HG03025 (cell line): ENCODE data around the gene SMAD3.

Experiments used
- ATAC-seq: cut with Tn5 transposase; IDR thresholded peaks from one replicate; pipeline ENCODE4 v1.9.1; 2021; ENCODE audit warnings: mild to moderate bottlenecking, moderate library complexity; ENCODE audit not compliant: unreplicated experiment, low FRiP score

SMAD3 gene

DNA sequence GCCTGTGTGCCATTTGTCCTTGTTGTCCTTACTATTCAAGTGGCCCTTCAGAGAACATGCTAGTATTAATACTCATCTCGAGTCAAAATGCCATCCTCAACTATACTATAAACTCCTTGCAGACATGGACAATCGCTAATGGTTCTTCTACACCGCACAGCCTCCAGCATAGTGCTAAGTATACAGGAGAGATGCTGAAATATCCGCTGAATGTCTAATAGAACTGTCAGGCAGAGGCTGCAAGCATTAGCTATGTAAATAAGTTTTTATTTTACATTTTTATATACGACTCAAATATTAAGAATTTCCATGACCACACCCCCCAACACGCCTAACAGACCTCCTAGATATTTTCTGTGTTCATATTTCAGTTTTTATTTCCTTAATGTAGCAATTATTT is 149.7 kb downstream of the SMAD3 start:
- ATAC-seq = no peak

DNA sequence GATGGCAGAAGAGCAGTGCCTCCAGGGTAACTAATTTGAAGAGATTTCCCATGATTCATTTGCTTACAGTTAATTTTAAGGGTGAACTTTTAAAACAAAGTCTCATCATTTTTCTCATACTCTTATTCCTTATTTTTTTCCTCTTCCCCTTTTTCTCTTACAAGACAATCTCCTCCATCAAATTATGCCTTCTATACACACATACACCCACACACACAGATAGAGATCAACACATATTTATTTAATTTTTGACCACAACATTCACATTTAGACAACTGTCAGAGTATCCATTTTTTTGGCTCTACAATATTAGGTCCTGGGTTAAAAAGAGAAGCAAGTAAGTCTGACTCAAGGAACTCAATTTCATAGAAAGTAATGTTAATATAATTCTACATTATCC is 151.5 kb downstream of the SMAD3 start:
- no peak for ATAC-seq

DNA sequence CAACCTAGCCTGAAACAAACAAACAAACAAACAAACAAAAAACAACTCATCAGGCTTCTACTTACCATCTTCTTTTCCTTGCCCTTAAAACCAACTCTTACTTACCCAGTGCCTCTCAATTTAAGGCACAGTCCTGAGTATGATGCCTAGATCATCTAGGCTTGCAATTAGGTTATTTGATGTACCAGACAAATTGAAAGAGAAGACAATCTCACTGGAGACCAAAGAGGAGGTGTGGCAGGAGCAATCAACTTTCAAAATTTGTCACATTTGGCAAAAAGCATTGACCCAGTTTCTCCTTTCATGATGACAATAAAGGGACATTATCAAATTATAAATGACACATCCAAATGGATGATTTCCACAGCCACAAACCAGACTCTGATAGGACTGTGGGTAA is 153.0 kb downstream of the SMAD3 start:
- no peak for ATAC-seq

DNA sequence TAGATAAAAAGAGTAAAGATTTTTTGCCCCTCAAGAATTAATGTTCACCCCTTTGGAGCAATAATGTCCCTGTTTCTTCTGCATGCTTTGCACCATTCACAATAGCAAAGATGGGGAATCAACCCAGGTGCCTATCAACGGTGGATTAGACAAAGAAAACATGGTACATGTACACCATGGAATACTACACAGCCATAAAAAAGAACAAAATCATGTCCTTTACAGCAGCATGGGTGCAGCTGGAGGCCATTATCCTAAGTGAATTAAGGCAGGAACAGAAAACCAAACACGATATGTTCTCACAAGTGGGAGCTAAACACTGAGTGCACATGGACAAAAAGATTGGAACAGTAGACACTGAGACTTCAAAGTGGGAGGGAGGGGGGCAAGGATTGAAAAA is 153.9 kb downstream of the SMAD3 start:
- ATAC-seq = no peak

DNA sequence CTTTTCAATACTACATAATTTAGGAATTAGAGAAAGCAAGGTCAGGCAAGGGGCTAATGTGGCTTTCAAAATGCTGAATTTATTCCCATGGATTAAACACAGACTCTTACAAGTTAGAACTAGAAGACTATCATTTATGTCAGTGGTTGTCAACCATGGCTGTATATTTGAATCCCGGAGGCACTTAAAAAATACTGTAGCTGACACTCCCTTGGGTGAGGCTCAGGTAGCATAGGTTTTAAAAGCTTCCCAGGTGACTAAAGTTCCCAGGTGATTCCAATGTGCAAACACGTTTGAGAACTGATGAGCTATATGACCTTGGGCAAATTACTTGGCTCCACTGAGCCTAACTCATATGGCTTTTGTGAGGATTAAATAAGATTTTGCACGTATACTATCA is 159.5 kb downstream of the SMAD3 start:
- ATAC-seq = no peak

DNA sequence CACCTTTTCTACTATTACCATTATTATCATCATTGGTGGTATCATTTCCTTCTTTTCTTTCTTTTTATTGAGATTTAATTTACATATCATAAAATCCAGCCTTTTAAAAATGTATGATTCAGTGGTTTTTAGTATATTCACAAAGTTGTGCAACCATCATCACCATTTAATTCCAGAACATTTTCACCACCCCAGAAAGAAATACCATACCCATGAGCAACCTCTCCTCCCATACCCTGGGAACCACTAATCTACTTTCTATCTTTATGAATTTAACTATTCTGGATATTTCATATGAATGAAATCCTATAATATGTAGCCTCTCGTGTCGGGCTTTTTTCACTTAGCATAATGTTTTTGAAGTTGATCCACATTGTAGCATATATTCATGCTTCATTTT is 159.9 kb downstream of the SMAD3 start:
- no peak for ATAC-seq

DNA sequence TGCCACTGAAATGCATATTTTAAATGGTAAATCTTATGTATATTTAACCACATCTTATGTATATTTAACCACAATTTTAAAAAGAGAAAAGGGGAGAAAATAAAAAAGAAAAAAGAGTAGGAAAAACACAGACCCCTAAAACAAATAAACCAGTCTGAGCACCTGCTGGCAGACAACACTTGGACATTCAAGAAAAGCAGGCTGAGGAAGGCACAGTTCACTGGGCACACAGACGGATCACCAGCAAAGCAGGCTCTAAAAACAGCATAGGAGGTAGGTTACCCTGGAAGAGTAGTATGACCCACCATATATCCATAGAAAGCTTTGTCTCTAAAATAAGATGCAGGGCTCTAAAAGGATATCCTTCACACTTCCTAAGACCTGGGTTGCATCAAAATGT is 162.0 kb downstream of the SMAD3 start:
- ATAC-seq = no peak

DNA sequence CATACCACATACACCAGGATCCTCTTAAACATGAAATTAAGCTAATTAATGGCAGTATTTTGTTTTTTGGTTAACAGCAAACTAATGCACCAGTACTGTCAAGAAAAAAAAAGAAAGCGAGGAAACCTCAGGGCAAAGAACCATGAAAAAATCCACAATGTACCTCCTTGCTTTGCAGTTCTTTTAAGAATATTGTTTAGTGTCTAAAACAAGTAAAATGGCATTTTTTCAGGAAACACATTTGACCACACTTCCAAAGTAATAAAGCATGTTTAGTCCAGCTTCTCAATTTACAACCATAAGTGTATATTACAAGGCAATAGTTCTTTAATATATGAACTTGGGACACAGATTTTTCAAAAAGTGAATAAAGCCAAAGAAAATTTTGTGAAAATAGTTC is 162.4 kb downstream of the SMAD3 start:
- ATAC-seq = no peak

DNA sequence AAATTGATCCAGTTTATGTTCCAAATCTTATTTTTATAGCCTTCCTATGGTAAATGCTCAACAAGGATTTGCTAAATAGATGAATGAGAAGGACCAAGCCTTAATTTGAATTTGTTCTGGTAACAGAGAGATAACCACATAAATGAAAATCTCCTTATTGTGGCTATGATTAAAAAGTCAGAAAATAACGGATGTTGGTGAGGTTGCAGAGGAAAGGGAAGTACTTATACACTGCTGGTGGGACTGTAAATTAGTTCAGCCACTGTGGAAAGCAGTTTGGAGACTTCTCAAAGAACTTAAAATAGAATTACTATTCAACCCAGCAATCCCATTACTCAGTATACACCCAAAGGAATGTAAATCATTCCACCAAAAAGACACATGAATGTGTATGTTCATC is 162.9 kb downstream of the SMAD3 start:
- no peak for ATAC-seq

DNA sequence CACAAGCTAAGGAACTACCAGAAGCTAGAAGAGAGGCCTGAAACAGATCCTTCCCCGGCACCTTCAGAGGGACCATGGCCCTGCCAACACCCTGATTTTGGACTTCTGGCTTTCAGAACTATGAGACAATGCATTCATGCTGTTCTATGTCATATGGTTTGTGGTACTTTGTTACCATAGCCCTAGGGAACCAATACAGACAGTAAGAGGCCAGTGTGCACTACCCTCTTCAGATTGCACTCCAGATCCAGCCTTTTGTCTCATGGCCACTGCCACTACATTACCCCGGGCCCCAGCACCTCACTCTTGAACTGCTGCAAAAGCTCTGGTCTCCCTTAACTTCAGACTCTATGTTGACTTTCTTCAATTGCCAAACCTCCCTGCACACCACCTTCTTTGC is 165.1 kb downstream of the SMAD3 start:
- ATAC-seq = no peak

DNA sequence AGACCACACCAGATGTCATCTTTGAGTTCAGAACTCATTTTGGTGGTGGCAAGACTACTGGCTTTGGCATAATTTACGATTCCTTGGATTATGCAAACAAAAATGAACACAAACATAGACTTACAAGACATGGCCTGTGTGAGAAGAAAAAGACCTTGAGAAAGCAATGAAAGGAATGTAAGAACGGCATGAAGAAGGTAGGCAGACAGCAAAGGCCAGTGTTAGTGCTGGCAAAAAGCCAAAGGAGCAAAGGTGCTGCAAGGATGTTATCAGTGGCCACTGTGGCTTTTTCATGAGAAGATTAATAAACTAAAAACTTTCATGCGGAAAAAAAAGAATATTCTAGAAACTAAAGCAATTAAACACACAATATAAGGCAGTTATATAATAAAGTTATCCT is 167.2 kb downstream of the SMAD3 start:
- ATAC-seq = no peak

DNA sequence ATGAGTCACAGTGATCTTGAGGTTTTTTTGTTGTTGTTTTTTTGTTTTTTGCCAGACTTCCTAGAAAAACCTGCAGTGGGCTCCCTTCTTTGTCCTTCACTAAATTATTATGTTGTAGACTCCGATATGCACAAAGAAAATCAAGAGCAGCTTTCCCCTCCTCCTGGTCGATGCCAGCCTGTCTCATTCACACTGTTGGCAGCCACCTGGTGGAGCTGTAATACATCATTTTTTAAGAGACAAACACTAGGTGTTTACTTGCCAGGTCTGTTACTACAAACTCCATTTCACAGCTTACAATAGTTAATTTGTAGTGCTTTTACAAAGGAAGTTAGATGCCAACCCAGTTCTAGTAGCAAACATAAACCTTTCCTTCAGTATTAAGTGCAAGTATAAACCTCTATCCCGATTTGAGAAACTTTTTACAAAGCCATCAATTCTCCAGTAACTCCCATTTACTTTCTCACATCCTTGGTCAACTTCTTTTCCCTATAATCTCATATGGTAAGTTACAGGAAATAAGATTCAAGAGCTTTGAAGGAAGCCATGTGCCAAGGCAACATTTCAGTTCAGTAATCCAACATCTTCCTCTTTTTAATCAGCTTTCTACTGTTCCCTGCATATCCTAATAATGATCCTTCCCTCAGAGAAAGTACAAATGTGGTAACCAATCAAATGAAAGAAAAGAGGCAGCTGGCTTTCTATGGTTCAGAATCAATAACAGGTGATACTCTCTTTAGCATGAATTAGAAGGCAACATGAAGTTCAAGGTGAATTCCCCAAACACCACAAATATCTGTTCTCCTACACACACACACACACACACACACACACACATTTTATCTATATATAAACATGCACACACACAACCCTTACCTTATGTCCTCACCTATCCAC is 175.1 kb downstream of the SMAD3 start:
- ATAC-seq = peak; percentile 23

DNA sequence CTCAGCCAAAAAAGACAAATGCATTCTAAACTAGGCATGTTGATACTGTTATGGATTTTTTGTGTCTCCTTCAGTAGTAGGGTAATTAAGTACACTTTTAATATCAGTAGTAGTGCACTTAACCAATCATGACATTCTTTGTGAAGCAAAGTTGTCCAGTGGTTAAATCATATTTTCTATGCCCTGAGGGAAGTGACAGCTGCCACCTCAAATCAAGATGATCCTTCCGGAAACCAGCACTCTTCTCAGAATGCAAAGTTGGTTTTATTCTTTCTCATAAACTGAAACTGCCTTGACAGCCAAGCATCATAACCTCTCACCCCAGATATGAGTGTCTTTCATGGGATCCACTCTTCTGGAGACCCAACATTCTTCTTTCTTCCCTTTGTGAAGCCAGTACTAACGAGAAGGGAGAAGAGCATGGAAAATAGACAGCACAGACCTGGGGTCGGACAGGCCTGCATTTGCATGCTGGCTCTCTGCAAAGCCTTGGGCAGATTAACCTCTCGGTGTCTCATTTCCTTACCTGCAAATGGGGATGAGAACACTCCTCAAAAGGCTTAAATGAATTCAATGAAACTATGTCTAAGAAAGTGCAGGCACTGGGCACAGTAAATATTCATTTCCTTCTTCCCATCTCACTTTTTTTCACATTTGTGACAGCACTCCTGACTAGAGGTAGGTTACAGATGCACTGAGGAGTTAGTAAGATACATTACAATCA is 175.9 kb downstream of the SMAD3 start:
- ATAC-seq = peak; percentile 68

DNA sequence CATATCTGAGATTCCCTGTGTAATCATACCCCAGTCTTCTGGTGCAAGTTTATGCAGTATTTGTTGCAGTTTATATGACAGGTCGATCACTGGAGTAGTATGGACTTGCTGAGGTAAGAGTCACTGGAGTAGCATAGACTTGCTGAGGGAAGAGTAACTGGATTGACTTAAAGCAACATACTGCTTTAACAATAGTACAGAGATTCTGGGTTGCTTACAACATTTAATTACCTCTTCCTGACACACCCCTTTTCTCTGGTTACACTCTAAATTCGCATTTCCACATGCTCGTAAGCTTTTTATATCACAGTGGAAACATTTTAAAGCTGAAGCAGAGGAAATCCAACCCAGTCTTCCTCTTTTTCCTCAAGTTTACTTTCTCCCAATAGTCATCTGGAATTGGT is 177.3 kb downstream of the SMAD3 start:
- no peak for ATAC-seq
